Fibroblast of peridontal ligament (primary cell): ENCODE results near the gene CUX1.
"Not testable (repeated sequence)": the region's sequence is repeated elsewhere in the genome, so short reads cannot be mapped to it uniquely, and the experiment has no call there.

Experiments
- DNase-seq: peaks from one replicate; pipeline ENCODE4 v3.0.0-alpha.2; 2010; ENCODE audit errors: extremely low read depth

Gene CUX1

DNA sequence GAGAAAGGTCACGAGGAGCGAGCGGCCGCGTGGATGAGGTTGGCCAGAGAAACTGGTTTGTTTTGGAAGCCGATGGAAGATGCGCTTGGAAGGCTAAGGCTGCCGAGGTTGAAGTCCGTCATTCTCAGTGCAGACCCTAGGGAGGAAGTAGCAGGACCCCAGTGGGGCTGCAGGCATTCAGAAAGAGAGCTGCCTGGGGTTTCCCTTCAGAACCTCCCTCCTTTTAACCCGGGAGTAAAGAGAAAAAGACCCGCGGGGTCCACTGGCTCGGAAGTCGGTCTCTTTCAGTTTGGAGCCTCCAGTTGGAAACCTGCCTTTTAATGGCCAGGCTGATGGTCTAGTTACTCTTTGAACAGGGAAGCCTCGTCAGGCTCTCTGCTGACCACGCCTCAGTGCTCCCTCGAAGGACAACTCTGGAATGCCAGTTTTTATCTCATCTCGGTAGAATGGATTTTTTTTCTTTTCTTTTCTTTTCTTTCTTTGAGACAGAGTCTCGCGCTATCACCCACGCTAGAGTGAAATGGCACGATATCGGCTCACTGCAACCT is 188.6 kb downstream of the CUX1 start:
- DNase-seq, result no peak

DNA sequence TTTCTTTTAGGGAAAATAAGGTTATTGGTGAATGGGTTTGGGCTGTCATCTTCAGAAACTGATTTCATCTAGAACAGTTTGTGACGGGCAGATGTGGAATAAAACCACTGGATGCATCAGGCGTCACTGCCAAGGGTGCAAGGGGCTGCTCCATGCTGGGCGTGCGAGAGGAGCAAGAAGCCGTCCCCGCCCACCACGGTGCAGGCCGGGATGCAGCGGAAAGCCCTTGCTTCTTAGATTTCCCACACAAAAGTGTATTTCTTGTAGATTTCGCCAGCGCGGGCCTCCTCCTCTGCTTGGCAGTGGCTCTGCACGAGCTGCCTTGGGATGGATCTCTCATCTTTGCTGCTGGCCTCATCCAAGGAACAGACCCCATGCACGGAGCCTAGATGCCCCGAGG is 189.3 kb downstream of the CUX1 start:
- DNase-seq, result no peak

DNA sequence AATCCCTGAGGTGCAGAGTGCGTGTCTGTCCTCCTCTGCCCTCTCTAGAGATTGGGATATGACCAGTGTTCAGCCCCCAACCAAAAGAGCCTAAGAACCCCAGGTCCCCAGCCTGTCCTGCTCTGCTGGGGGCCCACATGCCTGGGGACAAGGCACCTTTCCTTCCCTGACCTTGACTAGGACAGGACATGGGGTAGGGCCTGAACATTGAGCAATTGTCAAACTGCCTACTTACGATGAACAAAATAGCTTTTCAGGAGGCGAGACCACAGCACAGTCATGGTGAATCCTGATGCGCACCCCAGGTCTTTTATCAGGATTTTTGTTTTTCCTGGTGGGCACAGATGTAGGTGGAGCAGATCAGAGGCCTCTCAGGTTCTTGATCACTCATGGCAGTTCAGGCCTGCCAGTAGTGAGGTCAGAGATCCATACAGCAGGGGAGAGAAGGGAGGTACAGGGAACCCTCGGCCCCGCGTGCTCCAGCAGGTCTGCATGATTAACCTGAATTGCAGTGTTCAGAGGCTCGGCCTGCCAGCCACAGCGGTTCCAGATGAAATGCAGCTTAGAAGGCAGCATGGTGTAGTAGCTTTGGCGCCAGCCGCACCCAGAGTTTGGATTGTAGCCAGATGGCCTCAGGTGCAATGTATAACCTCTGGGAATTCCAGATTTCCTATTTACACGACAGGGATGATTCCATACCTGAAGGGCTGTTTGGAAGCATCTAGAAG is 191.3 kb downstream of the CUX1 start:
- no peak for DNase-seq

DNA sequence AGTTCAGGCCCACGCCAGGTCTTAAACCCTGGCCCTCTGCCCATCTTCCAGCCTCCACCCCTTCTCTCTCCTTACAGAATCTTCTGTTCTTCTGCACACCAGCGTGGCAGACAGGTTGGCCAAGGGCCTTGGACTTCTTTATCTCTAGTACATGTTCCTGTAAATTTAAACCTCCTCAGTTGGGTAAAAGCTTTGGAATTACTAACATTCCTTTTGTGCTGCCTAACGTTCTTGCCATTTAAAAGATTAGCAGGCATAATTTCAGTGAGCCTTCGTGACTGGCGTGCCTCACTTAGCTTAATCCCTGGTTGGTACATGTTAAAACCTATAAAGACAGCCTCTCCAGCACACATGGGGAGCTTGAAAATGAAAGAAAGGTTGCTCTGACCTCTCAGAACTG is 192.2 kb downstream of the CUX1 start:
- DNase-seq, result peak; percentile 37

DNA sequence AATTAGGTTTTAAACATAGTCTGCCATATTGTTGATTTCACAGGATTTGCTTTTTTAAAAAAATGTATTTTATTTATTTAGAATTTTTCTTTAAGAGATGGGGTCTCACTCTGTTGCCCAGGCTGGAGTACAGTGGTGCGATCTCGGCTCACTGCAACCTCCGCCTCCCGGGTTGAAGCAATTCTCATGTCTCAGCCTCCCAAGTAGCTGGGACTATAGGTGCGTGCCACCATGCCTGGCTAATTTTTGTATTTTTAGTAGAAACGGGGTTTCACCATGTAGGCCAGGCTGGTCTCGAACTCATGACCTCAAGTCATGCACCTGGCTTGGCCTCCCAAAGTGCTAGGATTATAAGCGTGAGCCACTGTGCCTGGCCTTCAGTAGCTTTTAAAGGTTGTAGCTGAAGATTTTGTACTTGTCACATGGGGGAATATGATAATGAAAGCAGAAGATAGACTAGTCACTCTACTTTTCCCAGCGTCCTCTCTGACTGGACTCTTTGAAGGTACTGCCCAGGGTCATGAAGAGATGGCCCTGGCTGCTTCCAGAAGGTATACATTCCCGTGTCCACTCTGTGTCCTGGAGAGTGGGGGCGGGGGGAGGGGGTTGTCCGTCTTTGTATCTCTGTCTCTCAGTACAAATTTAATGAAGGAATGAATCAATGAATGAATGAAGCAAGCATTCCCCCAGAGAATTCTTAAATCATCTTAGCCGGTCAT is 194.8 kb downstream of the CUX1 start:
- DNase-seq, result not testable (repeated sequence)

DNA sequence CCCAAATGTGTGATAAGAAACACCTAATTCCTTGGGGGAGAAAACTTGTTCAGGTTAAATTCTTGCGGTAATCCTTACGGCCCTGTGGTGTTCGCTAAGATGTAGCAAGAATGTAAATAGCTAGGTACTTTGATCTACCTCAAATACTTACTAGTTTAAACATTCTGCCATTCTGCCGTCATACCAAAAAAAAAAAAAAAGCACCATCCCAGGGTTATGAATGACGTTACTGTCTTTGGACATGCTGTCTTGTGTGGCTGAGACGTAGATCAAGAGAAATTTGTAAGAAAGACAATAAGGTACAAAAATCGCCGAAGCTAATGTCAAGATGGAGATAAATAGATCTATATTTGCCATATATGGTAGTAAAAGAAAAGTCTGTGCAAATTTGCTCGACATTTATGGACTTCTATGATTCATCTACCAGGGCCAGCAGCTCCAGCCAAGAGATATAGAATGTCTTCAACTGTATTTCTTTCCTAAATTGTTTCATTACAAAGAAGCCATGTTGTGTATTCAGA is 195.6 kb downstream of the CUX1 start:
- DNase-seq, result peak; percentile 72

DNA sequence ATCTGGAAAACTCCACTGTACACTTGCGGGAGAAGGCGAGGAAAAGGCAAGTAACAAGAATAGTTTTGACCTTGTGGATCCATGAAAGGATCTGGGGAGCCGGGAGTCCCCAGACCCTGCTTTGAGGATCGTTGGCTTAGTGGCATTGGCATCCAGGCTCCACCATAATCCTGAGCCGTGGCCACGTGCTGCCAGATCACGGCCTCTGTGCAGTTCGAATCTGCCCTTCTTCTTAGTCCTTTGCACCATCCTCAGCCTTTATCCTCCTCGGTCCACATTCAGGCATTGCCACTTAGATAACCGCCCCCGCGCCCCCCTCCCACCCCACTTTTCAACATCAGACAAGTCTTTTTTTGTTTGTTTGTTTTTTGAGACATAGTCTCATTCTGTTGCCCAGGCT is 201.4 kb downstream of the CUX1 start:
- no peak for DNase-seq

DNA sequence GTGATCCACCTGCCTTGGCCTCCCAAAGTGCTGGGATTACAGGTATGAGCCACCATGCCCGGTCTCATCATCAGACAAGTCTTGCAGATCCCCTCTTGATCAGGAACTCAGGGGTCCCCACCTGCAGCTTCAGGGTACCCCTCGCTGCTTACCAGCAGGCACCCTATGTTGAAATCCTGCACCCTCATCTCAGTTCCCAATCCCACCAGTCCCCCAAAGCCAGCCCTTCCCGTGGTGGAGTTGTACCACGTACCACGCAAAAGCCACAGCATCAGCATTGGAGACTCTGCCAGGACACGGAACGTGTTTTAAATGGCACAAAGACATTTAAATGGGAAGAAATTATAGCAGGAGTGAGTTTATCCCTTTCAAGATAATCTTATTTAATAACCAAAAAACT is 202.0 kb downstream of the CUX1 start:
- DNase-seq, result no peak

DNA sequence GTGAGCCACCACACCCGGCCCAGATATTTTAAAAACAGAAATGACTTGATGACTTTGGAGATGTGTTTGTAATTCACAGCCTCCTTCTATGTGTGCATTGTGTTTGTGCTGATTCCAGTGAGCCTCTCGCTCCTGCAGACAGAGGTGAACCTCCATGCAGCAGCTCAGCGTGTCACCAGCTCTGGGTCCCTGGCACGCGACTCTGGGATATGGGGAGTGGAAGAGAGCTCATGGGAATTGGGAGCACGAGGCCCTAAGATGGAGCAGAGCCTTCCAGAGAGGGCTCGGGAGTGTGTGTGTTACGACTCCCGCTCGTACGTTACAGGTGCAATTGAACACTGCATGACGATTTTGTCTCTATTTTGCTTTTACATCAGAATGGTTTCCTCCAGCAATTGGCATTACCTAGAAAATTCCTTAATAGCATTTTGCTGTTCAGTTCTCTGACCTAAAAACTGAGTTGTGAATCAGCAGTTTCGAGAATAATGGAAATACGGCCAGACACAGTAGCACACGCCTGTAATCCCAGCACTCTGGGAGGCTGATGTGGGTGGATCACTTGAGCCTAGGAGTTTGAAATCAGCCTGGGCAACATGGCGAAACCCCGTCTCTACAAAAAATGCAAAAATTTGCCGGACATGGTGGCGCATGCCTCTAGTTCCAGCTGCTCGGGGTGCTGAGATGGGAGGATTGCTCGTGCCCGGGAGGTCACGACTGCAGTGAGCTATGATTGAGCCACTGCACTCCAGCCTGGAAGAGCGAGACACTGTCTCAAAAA is 204.6 kb downstream of the CUX1 start:
- DNase-seq, result no peak

DNA sequence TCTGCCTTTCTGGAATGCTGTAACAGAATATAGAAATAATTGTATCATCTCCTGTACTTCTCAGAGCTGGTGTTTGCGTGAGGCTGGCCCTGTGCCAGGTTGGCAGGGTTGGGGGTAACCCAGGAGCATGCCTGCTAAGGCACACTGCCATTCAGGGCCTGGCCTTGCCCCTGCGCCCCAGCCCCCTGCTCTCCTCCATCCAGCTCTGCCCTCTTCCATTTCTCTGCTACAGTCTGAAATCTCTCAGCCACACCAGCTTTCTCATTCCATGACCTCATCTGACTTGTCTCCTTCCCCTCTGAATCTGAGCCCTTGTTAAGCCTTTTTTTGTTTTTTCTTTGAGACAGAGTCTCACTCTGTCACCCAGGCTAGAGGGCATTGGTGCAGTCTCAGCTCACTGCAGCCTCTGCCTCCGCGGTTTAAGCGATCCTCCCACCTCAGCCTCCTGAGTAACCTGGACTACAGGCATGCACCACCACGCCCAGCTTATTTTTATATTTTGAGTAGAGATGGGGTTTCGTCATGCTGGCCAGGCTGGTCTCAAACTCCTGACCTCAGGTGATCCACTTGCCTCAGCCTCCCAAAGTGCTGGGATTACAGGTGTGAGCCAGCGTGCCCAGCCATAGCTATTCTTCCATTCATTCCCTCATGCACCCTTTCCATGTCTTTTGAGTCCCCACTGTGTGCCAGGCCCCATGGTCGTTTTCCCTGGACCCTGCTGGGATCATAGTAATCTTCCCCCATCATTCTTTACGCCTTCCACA is 206.8 kb downstream of the CUX1 start:
- DNase-seq, result no peak

DNA sequence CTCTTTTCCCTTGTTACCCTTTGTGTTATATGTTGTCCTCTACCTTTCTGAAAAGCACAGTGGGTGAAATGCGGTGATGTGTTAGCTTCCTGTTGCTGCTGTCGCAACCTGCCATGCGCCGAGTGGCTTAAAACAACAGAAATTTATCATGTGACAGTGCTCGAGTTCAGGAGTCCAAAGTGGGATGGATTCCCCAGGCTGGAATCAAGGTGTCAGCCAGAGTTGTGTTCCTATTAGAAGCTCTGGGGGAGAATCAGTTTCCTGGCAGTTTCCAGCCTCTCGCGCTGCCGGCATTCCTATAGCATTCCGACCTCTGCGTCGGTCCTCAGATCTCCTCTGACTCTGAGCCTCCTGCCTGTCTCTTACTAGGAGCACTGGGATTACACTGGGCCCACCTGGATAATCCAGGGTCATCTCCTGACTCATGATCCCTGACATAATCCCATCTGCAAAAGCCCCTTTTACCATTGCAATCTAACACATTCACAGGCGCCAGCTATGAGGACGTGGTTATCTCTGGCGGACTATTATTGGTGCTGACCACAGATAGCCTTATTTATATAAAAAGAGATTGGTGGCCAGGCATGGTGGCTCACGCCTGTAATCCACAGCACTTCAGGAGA is 207.5 kb downstream of the CUX1 start:
- DNase-seq, result no peak

DNA sequence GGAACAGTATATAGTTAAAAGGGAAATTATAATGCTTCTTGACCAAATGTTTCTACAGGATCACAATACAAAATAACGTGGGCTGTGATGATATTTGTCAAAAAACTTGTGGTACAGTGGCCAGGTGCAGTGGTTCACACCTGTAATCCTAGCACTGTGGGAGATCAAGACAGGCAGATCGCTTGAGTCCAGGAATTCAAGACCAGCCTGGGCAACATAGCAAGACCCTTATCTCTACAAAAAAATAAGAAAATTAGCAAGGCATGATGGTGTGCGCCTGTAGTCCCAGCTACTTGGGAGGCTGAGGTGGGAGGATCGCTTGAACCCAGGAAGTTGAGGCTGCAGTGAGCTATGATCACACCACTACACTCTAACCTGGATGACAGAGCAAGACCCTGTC is 208.4 kb downstream of the CUX1 start:
- not testable (repeated sequence) for DNase-seq

DNA sequence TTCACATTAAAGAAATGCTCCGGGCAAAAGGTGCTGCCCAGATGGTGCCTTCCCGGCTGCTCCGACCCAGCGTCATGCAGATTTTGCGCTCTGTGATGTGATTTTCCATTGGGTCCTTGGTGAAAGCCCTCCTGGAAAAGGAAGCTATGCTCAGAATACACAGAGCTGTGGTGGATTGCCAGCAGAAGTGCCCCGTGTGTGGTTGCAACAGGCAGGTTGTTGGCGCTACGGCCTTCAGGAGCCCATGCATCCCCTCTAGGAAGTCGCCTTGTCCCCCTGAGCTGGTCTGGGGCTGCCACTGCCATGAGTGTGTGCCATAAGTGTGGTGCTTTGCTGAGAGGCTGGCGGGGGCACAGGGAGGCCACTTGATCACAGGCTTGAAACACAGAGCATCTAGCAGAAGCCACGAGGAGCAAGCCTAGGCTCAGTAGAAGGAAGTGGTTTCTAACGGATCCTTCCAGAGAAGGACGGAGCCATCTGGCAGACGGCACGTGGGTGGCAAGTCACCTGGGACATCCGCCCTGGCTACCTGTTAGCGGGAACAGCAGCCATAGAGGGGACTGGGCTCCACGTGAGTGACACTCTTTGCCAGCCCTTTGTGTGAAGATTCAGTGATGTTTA is 210.9 kb downstream of the CUX1 start:
- DNase-seq, result no peak

DNA sequence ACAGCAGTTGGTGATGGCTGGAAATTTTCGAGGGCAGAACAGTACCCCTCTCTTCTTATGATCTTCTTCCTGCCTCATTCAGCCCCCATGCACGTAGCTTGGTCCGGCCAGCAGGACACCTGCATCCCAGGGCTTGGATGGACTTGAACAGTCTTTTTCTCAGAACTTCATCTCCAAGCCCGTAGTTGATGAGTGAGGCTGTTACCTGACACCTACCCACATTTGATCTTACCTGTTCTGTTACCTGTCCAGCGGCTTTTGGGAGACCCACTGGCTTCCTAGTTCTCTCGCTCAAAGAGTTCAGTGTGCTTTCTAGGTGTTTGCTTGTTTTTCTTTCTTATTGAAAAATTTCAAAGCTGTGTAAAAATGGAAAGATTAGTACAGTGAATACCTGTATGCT is 212.2 kb downstream of the CUX1 start:
- no peak for DNase-seq

DNA sequence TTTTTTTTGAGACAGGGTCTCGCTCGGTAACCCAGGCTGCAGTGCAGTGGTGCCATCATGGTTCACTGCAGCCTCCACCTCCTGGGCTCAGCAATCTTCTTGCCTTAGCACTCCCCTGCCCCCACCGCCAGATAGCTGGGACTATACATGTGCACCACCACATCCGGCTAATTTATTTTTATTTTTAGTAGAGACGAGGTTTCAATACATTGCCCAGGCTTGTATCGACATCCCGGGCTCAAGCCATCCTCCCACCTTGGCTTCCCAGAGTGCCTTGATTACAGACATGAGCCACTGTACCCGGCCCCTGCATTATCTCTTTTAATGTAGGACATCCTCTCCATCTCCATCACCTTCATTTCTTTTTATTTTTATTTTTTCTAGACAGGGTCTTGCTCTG is 213.3 kb downstream of the CUX1 start:
- DNase-seq, result no peak

DNA sequence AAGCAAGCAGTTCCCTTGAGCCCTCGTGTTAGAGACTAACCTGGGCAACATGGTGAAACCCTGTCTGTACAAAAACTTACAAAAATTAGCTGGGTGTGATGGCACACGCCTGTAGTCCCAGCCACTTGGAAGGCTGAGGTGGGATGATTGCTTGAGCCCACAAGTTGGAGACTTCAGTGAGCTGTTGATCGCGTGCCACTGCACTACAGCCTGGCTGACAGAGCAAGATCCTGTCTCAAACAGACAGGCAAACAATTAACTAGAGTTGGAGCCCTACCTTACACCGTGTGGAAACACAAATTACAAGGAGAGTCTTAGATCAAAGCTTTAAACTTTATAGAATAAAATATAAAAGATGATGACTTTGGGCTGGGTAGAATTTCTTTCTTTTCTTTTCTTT is 219.5 kb downstream of the CUX1 start:
- no peak for DNase-seq

DNA sequence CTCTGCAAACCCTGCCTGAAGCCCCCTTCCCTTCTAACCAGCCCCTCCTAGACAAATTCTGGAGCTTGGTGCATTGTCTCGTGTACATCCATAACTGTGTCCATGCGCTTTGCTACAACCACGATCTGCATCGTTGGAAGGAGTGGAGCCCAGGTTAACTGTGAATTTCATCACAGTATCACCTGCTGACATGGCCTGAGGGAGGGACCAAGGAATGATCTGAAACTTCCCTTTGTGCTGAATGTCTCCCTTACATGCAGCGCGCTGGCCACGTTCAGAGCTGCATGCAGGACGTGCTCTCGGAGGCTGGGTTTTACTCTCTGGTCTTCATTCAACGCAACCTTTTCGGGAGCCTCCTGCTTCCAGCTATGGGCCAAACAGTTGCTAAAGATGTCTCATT is 222.3 kb downstream of the CUX1 start:
- DNase-seq, result no peak

DNA sequence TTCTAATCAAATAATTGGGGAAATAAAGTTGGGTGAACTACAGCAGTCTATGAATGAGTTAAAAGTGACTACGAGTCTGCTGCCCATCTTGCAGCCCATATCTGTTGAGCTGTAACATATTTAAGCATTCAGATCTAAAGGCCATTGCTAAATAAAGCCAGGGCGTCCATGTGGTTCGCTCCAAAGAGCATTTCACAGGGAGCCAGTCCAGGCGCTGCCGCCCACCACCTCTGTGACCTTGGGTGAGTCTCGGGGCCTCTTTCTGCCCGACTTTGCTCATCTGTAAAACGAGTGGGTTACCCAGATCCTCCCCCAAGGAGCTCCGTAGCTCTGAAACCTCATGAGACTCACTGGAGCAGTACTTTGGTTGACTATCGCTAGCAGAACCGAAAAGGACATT is 223.1 kb downstream of the CUX1 start:
- DNase-seq, result no peak

DNA sequence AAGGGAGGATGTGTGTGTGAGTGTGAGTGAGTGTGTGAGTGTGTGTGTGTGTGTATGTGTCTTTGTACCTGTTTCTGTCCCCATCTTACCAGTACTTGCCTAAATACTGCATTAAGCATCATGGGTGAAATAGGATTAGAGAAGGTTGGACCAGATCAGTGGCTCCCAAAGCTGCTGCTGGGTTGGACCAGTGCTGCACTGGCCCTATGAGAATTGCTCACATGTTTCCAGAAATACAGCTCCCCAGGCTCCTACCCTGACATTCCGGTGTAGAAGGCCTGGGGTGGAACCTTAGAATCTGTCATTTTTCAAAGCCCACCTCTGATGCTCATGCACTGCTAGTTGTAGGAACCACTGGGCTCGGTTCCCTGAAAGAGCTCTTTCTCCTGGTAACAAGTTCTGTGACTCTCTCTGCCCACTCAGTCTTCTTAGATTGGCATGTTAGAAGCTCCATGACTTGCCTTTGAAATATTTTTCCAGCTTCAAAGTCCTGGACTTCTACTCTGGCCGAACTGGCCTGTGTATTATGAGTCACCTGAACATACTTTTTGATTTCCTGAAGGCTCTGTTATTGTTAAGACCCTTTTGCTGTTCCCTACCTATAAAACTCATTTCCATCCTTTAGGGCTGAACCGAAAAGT is 224.7 kb downstream of the CUX1 start:
- DNase-seq, result peak; percentile 51

DNA sequence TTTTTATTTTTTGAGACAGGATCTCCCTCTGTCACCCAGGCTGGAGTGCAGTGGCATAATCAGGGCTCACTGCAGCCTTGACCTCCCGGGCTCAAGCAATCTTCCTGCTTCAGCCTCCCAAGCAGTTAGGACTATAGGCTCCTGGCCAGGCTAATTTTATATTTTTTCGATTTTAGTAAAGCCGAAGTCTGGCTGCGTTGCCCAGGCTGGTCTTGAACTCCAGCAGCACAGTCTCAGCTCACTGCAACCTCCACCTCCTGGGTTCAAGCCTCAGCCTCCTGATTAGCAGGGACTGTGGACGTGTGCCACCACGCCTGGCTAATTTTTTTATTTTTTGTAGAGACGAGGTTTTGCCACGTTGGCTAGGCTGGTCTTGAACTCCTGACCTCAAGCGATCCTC is 225.4 kb downstream of the CUX1 start:
- not testable (repeated sequence) for DNase-seq
